Spinal cord (tissue), 10 donors: Measurements from ENCODE around the gene GLP1R. TPM values are rescaled to one million over a fixed set of nuclear protein-coding genes. Genes with fewer than 3 reads are reported as not detected.

ENCODE experiments used
- DNase-seq, 6 donors: peaks; one replicate each; pipeline versions ENCODE4 v3.0.0 to v3.0.0-alpha.2; 2013 to 2015; ENCODE audit warnings: low spot score in 6 of 6, low read depth in 4 of 6
- H3K27ac ChIP-seq: one replicate; pipeline ENCODE4 v1.5.1; 2013; ENCODE audit warnings: low read depth, low read length, control low read depth
- H3K27me3 ChIP-seq: one replicate; pipeline ENCODE4 v1.6.1; 2013; ENCODE audit warnings: low read length; ENCODE audit not compliant: control insufficient read depth, insufficient read depth
- H3K36me3 ChIP-seq: one replicate; pipeline ENCODE4 v1.6.1; 2013; ENCODE audit warnings: low read length; ENCODE audit not compliant: control insufficient read depth, insufficient read depth
- H3K4me1 ChIP-seq: one replicate; pipeline ENCODE4 v1.6.1; 2013; ENCODE audit warnings: low read length; ENCODE audit not compliant: control insufficient read depth, insufficient read depth
- H3K4me3 ChIP-seq: one replicate; pipeline ENCODE4 v1.5.1; 2013; ENCODE audit warnings: low read depth, low read length, control low read depth
- H3K9me3 ChIP-seq: one replicate; pipeline ENCODE4 v1.6.1; 2013; ENCODE audit warnings: low read length; ENCODE audit not compliant: control insufficient read depth, insufficient read depth
- WGBS: methylation state at CpG from one replicate; pipeline ENCODE4 v1.1.5; 2013; ENCODE audit warnings: missing lambda C conversion rate; ENCODE audit not compliant: insufficient coverage; 5-methylcytosine and 5-hydroxymethylcytosine counted together
- polyA plus RNA-seq, 2 donors: library from polyadenylated mRNA; unstranded; fragments of 120-200 nt; gene quantifications; one replicate each; pipeline ENCODE4 v1.2.1, GENCODE V29; 2013; ENCODE audit not compliant: insufficient read length in 2 of 2
- total RNA-seq, 2 donors: library from RNA; depleted of rRNA in 1 of 2; stranded (reverse); fragments of 120-200 nt in 1 of 2; fragments of >200 nt in 1 of 2; gene quantifications; one replicate each; pipeline versions ENCODE4 v1.2.3 to v1.2.4, GENCODE V29; 2013 to 2014
- donor health status: healthy.

The GLP1R gene
- total and polyA plus RNA-seq, 4 donors: 0.61 to 2.0 (median 1.4) TPM

DNA sequence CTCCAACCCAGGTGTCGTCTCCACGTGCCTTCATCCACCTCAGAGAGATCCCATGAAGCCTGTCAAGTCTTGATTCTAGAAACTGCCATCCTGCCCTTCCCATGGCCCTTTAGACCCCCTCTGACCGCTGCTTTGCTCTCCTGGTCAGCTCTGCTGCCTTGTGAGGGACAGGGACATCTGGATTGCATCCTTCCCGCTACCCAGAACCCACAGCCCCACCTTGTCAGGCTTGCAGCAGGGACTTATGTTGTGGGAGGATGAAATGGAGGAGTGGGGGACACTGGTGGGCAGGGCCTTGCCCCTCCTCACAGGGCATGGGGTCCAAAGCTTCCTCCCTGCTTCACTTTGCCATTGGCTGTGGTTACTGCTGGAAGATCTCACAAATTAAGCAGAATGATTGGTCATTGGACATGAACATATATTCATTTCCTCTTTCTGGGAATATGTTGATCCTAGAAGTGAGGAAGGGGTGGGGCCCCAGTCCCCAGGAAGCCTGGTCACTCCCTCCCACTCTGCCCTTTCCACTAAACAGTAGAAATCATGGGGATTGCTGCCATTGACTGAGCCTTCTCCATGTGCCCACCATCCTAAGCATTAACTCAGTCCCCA lies 4.5 kb downstream of the GLP1R start:
- peaks cover 10% of the 10 kb centered on the region for H3K4me1 ChIP-seq
- H3K9me3 ChIP-seq: no peaks in the 10 kb centered on the region
- H3K36me3 ChIP-seq: no peaks in the 10 kb centered on the region
- DNase-seq: no peak
- H3K4me3 ChIP-seq: no peak overlapping the region
- WGBS: 89% methylated on average over 4 of the region's 4 CpGs
- peaks cover 21% of the 10 kb centered on the region for H3K27me3 ChIP-seq
- H3K27ac ChIP-seq: no peak overlapping the region

DNA sequence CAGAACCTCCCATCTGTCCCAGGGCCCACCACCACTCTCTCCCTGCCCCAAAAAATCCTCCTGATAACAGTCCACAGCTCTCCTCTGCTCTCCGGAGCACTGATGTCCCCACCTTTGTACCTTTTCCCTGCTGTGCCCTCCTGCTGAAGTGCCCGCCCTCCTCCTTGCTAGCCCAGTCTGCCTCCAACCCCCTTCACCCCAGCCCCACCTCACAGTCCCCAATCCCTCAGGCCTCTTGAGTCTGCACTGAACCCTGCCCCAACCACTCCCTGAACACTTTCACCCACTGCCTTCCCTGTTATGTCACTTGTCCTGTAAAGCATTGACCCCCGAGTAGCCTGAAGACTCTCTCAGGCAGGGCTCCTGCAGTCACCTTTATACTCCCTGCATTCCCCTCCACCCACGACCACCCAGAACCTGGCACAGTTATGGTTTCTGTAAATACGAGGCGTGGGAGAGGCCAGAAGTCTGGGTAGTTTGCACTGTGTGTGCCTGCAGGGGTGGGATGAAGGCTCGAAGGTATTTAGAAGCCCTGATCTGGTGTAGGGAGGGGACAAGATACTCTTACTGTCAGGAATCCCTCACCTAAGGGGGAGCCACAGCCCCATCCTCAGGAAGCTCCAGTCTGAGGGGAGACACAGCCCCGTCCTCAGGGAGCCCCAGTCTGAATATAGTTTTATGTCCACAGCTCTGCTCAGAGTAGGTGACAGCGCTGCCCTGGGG lies 5.4 kb downstream of the GLP1R start:
- no peak overlapping the region for H3K27ac ChIP-seq
- no peaks in the 10 kb centered on the region for H3K9me3 ChIP-seq
- H3K36me3 ChIP-seq: no peaks in the 10 kb centered on the region
- no peak for DNase-seq
- 78% methylated on average over 5 of the region's 9 CpGs for WGBS
- peaks cover 13% of the 10 kb centered on the region for H3K27me3 ChIP-seq
- peaks cover 3% of the 10 kb centered on the region for H3K4me1 ChIP-seq
- H3K4me3 ChIP-seq: no peak overlapping the region

DNA sequence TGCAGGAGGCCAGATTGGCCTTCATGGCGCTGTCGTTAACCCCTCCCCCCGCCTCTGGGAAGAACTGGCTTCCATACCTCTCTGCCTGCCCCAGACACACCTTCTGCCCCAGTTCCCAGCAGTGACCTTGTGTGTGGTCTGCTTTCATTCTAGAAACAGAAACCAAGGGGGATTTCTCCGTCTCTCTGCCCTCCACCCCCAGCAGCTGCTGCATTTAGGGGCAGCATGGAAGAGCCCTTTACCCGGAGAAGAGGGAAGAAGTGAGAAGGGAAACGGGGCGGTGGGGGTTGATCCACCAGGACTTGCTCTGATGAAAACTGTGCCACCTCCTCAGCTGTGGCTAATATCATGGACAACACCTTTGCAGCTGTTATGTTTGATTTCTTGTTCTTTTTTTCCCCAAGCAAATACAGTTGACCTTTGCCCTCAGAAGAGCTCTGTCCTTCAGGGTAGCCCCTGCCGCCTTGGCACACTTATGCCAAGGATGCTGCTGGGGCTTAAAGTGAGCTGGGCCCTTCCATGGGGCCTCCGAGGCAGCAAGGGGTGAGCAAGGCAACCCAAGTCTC lies 6.1 kb downstream of the GLP1R start:
- no peak overlapping the region for H3K27ac ChIP-seq
- no peaks in the 10 kb centered on the region for H3K9me3 ChIP-seq
- no peak for DNase-seq
- H3K27me3 ChIP-seq: peaks cover 6% of the 10 kb centered on the region
- H3K4me3 ChIP-seq: no peak overlapping the region
- WGBS: 78% methylated on average over 7 of the region's 9 CpGs
- H3K4me1 ChIP-seq: peaks cover 6% of the 10 kb centered on the region
- H3K36me3 ChIP-seq: no peaks in the 10 kb centered on the region

DNA sequence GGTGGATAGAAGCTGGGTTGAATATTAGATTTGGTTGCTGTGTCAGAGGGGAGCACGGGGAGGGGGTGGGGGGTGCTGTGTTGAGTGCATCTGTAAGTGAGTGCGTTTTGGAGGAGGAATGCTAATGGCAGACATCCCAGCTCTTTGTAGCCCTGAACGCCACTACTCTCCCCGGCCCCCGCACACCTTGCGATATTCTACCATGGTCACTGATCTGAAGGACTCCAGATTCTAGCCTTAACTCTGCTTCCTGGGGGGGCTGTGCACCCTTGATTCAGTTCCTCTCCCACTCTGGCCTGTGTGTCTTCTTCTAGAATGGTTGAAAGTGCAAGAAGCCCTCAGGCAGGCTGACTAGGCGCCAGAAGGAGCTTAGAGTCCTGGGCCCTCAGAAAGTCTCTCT lies 7.1 kb downstream of the GLP1R start:
- H3K9me3 ChIP-seq: no peaks in the 10 kb centered on the region
- H3K4me1 ChIP-seq: peaks cover 15% of the 10 kb centered on the region
- WGBS: 82% methylated on average over 4 of the region's 7 CpGs
- H3K27ac ChIP-seq: no peak overlapping the region
- no peak overlapping the region for H3K4me3 ChIP-seq
- DNase-seq: no peak
- no peaks in the 10 kb centered on the region for H3K36me3 ChIP-seq
- peaks cover under 1% of the 10 kb centered on the region for H3K27me3 ChIP-seq

DNA sequence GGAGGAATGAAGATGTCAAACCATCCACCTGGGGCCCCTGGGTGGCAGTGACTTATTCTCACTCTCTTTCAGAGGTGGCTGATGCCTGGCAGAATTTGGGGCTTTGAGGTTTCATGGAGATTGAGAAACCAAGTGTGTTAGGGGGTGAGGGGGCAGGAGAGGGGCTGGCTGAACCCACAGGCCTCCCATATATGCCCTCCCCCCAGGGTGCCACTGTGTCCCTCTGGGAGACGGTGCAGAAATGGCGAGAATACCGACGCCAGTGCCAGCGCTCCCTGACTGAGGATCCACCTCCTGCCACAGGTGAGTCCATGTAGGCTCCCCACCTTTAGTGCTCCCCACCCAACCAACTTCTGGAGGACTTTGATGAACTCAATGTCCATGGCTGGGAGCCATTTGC lies 7.6 kb downstream of the GLP1R start:
- Histone ChIP-seq H3K36me3 (no peaks in the 10 kb centered on the region), H3K27ac (no peak overlapping the region), H3K4me3 (no peak overlapping the region), H3K9me3 (no peaks in the 10 kb centered on the region), H3K4me1 (peaks cover 19% of the 10 kb centered on the region), H3K27me3 (no peaks in the 10 kb centered on the region)
- WGBS: 96% methylated on average over 4 of the region's 5 CpGs
- DNase-seq: no peak

DNA sequence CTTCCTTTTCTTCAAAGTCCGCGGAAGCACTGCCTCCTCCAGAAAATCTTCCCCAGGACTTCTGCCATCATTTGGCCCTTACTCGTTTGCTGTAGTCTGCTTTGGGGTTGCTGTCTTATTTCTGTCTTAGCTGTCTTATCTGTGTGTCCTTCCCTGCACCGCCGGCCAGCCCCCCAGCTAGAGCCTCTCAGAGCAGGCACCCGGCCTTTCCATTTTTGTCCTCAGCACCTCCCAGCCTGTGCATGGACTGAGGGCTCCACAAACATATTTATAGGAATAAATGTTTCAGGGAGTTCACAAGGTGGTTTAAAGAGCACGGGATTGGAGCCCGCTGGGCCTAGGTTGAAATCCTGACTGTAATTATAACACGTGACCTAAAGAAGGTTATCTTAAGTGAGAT lies 8.1 kb downstream of the GLP1R start:
- no peaks in the 10 kb centered on the region for H3K27me3 ChIP-seq
- WGBS: 80% methylated on average over 2 of the region's 9 CpGs

DNA sequence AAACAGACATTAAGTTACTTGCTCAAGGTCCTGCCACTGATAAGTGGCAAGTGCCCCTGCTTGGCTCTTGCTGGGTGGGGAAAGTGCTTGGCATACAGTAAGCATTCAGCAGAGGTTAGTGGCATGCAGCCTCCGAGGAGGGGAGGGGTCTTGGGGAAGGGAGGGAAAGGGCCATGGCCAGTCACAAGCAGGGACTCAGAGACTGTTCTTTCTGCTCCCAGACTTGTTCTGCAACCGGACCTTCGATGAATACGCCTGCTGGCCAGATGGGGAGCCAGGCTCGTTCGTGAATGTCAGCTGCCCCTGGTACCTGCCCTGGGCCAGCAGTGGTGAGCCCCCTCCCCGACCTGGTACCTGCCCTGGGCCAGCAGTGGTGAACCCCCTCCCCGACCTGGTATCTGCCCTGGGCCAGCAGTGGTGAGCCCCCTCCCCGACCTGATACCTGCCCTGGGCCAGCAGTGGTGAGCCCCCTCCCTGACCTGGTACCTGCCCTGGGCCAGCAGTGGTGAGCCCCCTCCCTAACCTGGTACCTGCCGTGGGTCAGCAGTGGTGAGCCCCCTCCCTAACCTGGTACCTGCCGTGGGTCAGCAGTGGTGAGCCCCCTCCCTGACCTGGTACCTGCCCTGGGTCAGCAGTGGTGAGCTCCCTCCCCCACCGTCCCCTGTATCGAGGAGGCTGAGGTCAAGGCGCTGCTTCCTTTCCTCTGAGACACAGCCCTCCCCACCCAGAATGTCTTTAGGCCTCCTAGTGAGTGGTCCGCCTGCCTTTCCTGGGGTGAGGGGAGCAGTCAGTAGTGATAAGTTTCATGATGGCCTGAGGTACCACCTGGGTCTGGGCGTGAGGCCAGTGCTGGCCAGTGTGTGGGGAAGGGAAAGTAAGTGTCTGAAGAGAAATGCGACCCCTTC lies 8.9 kb downstream of the GLP1R start:
- Histone ChIP-seq H3K4me1 (peaks cover 27% of the 10 kb centered on the region), H3K9me3 (no peaks in the 10 kb centered on the region), H3K4me3 (no peak overlapping the region), H3K27me3 (peaks cover 2% of the 10 kb centered on the region), H3K27ac (no peak overlapping the region), H3K36me3 (no peaks in the 10 kb centered on the region)
- DNase-seq: no peak
- 71% methylated on average over 13 of the region's 17 CpGs for WGBS

More for the DNA sequence above, 8.1 kb downstream of the GLP1R start:
- no peak for DNase-seq
- Histone ChIP-seq H3K4me1 (peaks cover 19% of the 10 kb centered on the region), H3K36me3 (no peaks in the 10 kb centered on the region), H3K9me3 (no peaks in the 10 kb centered on the region), H3K4me3 (no peak overlapping the region), H3K27ac (no peak overlapping the region)

DNA sequence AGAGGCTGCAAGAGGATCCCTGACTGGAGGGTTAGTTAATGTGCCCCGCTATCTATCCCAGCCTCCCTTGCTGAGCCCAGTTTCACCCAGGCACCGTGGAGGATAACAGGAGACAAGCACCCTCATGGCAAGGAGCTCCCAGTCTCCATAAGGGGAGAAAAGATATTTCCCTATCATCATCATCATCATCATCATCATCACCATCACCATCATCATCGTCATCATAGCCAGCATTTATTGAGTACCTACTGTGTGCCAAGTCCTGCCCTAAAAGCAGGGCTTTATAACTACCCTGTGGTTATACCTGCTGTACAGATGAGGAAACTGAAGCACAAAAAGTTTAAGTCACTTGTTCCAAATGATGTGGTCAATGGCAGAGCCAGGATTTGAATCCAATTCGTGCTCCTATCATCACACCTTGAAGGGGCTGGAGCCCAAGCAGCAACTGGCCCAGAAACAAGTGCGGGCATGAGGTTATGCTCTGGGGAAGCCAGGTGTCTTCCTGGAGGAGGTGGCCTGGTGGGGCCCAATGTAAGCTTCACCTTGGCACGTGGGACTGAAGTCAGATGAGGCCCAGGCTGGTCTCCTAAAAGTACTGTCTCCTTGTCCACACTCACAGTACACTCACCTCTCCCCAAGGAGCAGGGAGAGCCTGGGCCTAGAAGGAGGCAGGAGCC lies 10.0 kb downstream of the GLP1R start:
- WGBS: 96% methylated on average over 4 of the region's 6 CpGs
- DNase-seq: no peak
- Histone ChIP-seq H3K36me3 (no peaks in the 10 kb centered on the region), H3K9me3 (no peaks in the 10 kb centered on the region), H3K4me3 (no peak overlapping the region), H3K27ac (no peak overlapping the region), H3K27me3 (peaks cover 2% of the 10 kb centered on the region), H3K4me1 (peaks cover 27% of the 10 kb centered on the region)
